ENCODE results near the gene PRAMEF12.

PRAMEF12 gene

DNA sequence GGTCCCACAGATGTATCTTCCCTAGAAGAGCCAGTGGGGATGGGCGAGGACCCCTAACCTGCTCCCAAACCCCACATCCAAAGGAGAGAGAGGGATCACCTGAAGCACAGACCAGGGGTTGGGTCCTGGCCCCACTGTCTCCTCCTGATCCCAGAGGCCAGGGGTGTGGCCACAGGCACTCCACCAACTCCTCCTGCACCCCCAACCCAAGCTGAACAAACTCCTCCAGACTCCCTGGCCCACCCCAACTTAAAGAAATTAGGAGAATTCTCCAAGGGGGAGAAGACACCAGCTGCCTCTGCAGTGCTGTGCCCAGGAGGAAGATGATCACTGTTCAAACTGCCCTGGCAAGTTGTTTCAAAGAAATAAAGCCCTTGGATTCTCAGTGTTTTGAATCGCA lies 4.5 kb upstream of the PRAMEF12 start:
- Histone ChIP-seq H3K9me2 (replicated peaks; ENCODE audit: insufficient read depth, low read length) (no peaks in the 10 kb centered on the region), H3K4me3 (ENCODE audit: insufficient read depth, low read length, poor library complexity, severe bottlenecking) (no peak overlapping the region), H3F3A (ENCODE audit: insufficient read depth) (no peaks in the 10 kb centered on the region), H3K9me3 (ENCODE audit: insufficient read depth, low read length) (no peaks in the 10 kb centered on the region), H3K36me3 (ENCODE audit: low read length) (no peaks in the 10 kb centered on the region), H3K79me2 (ENCODE audit: insufficient read depth, low read length) (no peaks in the 10 kb centered on the region), H3K27me3 (ENCODE audit: low read length) (no peaks in the 10 kb centered on the region), H4K20me1 (ENCODE audit: low read depth, low read length) (no peaks in the 10 kb centered on the region), H2AFZ (ENCODE audit: low read depth, low read length, severe bottlenecking) (no peak overlapping the region), H3K4me2 (ENCODE audit: low read depth, low read length, poor library complexity, severe bottlenecking) (no peak overlapping the region), H3K9ac (ENCODE audit: low read length) (no peak overlapping the region), H3K27ac (ENCODE audit: low read depth, low read length) (no peak overlapping the region)
- no peak for TF ChIP-seq EZH2phosphoT487 (conservative IDR thresholded peaks at IDR 0.05; ENCODE audit: low read length)
- TF ChIP-seq CTCF (IDR thresholded peaks at IDR 0.05; ENCODE audit: insufficient read depth, low read length, poor library complexity, severe bottlenecking) = no peak

- no peak overlapping the region for H3K27ac ChIP-seq (ENCODE audit: low read depth, low read length)
- no peak overlapping the region for H2AFZ ChIP-seq (ENCODE audit: low read depth, low read length, severe bottlenecking)
- H3K9ac ChIP-seq (ENCODE audit: low read length) = no peak overlapping the region
- H3K9me2 ChIP-seq (replicated peaks; ENCODE audit: insufficient read depth, low read length) = no peaks in the 10 kb centered on the region
- no peak for TF ChIP-seq EZH2phosphoT487 (conservative IDR thresholded peaks at IDR 0.05; ENCODE audit: low read length)
- no peak for TF ChIP-seq CTCF (IDR thresholded peaks at IDR 0.05; ENCODE audit: insufficient read depth, low read length, poor library complexity, severe bottlenecking)
- H3K4me3 ChIP-seq (ENCODE audit: insufficient read depth, low read length, poor library complexity, severe bottlenecking) = no peak overlapping the region
- no peaks in the 10 kb centered on the region for H3K27me3 ChIP-seq (ENCODE audit: low read length)
- H3K4me2 ChIP-seq (ENCODE audit: low read depth, low read length, poor library complexity, severe bottlenecking) = no peak overlapping the region
- H3K9me3 ChIP-seq (ENCODE audit: insufficient read depth, low read length) = no peaks in the 10 kb centered on the region
- H4K20me1 ChIP-seq (ENCODE audit: low read depth, low read length) = no peaks in the 10 kb centered on the region
- no peaks in the 10 kb centered on the region for H3K79me2 ChIP-seq (ENCODE audit: insufficient read depth, low read length)
- H3F3A ChIP-seq (ENCODE audit: insufficient read depth) = no peaks in the 10 kb centered on the region
- no peaks in the 10 kb centered on the region for H3K36me3 ChIP-seq (ENCODE audit: low read length)
Measured at GRCh38 chr1:12769976-12770505, 3.5 kb upstream of the PRAMEF12 start.

- H3K4me2 ChIP-seq (ENCODE audit: low read depth, low read length, poor library complexity, severe bottlenecking) = no peak overlapping the region
- H2AFZ ChIP-seq (ENCODE audit: low read depth, low read length, severe bottlenecking) = no peak overlapping the region
- no peak overlapping the region for H3K27ac ChIP-seq (ENCODE audit: low read depth, low read length)
- H3K4me3 ChIP-seq (ENCODE audit: insufficient read depth, low read length, poor library complexity, severe bottlenecking) = no peak overlapping the region
- TF ChIP-seq CTCF (IDR thresholded peaks at IDR 0.05; ENCODE audit: insufficient read depth, low read length, poor library complexity, severe bottlenecking) = no peak
- no peak for TF ChIP-seq EZH2phosphoT487 (conservative IDR thresholded peaks at IDR 0.05; ENCODE audit: low read length)
- no peaks in the 10 kb centered on the region for H3K9me2 ChIP-seq (replicated peaks; ENCODE audit: insufficient read depth, low read length)
- no peak overlapping the region for H3K9ac ChIP-seq (ENCODE audit: low read length)
- no peaks in the 10 kb centered on the region for H3K9me3 ChIP-seq (ENCODE audit: insufficient read depth, low read length)
- H3K79me2 ChIP-seq (ENCODE audit: insufficient read depth, low read length) = no peaks in the 10 kb centered on the region
- no peaks in the 10 kb centered on the region for H3K27me3 ChIP-seq (ENCODE audit: low read length)
- H3F3A ChIP-seq (ENCODE audit: insufficient read depth) = no peaks in the 10 kb centered on the region
- H3K36me3 ChIP-seq (ENCODE audit: low read length) = no peaks in the 10 kb centered on the region
- H4K20me1 ChIP-seq (ENCODE audit: low read depth, low read length) = no peaks in the 10 kb centered on the region
Measured at GRCh38 chr1:12770620-12771019, 2.9 kb upstream of the PRAMEF12 start.

Data from SU-DHL-6 (cell line).